Adrenal gland (tissue), 12 donors: ENCODE data around the gene LCE1D. TPM values are rescaled to one million over a fixed set of nuclear protein-coding genes. Genes with fewer than 3 reads are reported as not detected.

Source experiments
- DNase-seq, 7 donors: peaks; one replicate each; pipeline ENCODE4 v3.0.0-alpha.2; 2019 to 2020
- H3K27ac ChIP-seq, 5 donors: fragments of 200-600 bp; sonication (generic) in 4 of 5; 1 replicate in 3 of 5; 2 replicates in 2 of 5; pipeline versions ENCODE4 v1.5.1 to v1.8.0; 2016 to 2020; ENCODE audit warnings: mild to moderate bottlenecking in 1 of 5
- H3K27me3 ChIP-seq: fragments of 200-600 bp; 2 replicates; pipeline ENCODE4 v1.8.0; 2021
- H3K36me3 ChIP-seq, 2 donors: fragments of 200-600 bp; replicated peaks in 1 of 2; 1 replicate in 1 of 2; 2 replicates in 1 of 2; pipeline versions ENCODE4 v1.5.1 to v1.8.0; 2018 to 2022
- H3K4me1 ChIP-seq, 2 donors: fragments of 200-600 bp; replicated peaks in 1 of 2; 1 replicate in 1 of 2; 2 replicates in 1 of 2; pipeline versions ENCODE4 v1.5.1 to v1.8.0; 2018 to 2021
- H3K4me3 ChIP-seq, 4 donors: fragments of 200-600 bp; sonication (generic) in 3 of 4; one replicate each; pipeline ENCODE4 v1.5.1; 2016 to 2018
- H3K9me3 ChIP-seq, 3 donors: fragments of 200-600 bp; sonication (generic) in 1 of 3; replicated peaks in 1 of 3; 1 replicate in 2 of 3; 2 replicates in 1 of 3; pipeline versions ENCODE4 v1.5.1 to v1.8.0; 2016 to 2021
- POLR2A ChIP-seq, 2 donors: fragments of 450-650 bp; IDR thresholded peaks; one replicate each; pipeline ENCODE4 v1.6.1; 2017; ENCODE audit warnings: antibody characterized with exemption in 2 of 2, mild to moderate bottlenecking in 2 of 2, moderate library complexity in 1 of 2
- WGBS, 4 donors: extraction: QIAGEN DNeasy Blood & Tissue Kit in 2 of 4; methylation state at CpG; one replicate each; pipeline versions ENCODE4 v1.1.5 to v1.1.7; 2013 to 2017; 5-methylcytosine and 5-hydroxymethylcytosine counted together
- intact Hi-C, 2 donors: fragments of 100-400 bp; cut with DNase I; formaldehyde crosslinking; loops; one replicate each; pipeline versions ENCODE4 v1.14.1 to v1.15.0; 2022 to 2023
- polyA plus RNA-seq, 3 donors: library from polyadenylated mRNA; stranded (reverse); fragments of 200-250 nt in 2 of 3; fragments of 350-450 nt in 1 of 3; fragmentation: Illumina TruSeq in 1 of 3; extraction: RNeasy Lipid Tissue Mini Kit (QIAGEN cat#74804) in 1 of 3; gene quantifications; one replicate each; pipeline ENCODE4 v1.2.3, GENCODE V29; 2013 to 2014
- total RNA-seq, 9 donors: library from RNA; depleted of rRNA in 4 of 9; stranded (reverse); fragments of >200 nt in 4 of 9; fragments of 120-200 nt in 1 of 9; fragmentation: NEBNext Ultra II Directional in 1 of 9; extraction: Animal tissue kit (Norgen Biotek cat#: 25700) in 1 of 9; gene quantifications; one replicate each; pipeline versions ENCODE4 v1.1.0 to v1.2.4, GENCODE V29; 2013 to 2023
- TF ChIP-seq, protein P1 (sequence below), 6 experiments: fragments of 450-650 bp in 4 of 6; fragments of 200-600 bp in 2 of 6; sonication (generic) in 1 of 6; IDR thresholded peaks; 1 replicate in 5 of 6; 2 replicates in 1 of 6; pipeline versions ENCODE4 v1.5.1 to v1.8.0; 2016 to 2021; ENCODE audit warnings: antibody characterized with exemption in 6 of 6, mild to moderate bottlenecking in 2 of 6, moderate library complexity in 1 of 6
- donor health status: healthy with polysubstance abuse.
- donor health status: Bipolar disorder and iron deficiency.
- donor health status: DM: yes; HTN: yes; CAD: no.
- donor health status: DM: no; HTN: no; CAD: no.
- donor health status: DM: no; HTN: no; CAD: no.
- donor health status: DM: yes; HTN: yes; CAD: no.

LCE1D gene
- total and polyA plus RNA-seq, 12 donors: not detected

DNA sequence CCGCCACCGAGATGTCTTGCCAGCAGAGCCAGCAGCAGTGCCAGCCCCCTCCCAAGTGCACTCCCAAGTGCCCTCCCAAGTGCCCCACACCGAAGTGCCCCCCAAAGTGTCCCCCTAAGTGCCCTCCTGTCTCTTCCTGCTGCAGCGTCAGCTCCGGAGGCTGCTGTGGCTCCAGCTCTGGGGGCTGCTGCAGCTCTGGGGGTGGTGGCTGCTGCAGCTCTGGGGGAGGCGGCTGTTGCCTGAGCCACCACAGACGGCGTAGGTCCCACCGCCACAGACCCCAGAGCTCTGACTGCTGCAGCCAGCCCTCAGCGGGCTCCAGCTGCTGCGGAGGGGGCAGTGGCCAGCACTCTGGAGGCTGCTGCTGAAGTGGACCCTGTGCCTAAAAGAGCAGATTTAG, 20.2 kb upstream of the LCE1D start:
- DNase-seq: no peak
- H3K27ac ChIP-seq: no peak overlapping the region
- H3K4me3 ChIP-seq: no peak overlapping the region
- H3K4me1 ChIP-seq: no peaks in the 10 kb centered on the region
- H3K27me3 ChIP-seq: no peaks in the 10 kb centered on the region
- H3K36me3 ChIP-seq: no peaks in the 10 kb centered on the region
- intact Hi-C loops: no loop called here
- no peaks in the 10 kb centered on the region for H3K9me3 ChIP-seq
- 76 to 82% (median 77%) methylated on average over 5 to 11 of the region's 11 CpGs for WGBS, 4 donors
- no peak for TF ChIP-seq POLR2A (IDR thresholded peaks at IDR 0.05)
- TF ChIP-seq, protein P1, sequence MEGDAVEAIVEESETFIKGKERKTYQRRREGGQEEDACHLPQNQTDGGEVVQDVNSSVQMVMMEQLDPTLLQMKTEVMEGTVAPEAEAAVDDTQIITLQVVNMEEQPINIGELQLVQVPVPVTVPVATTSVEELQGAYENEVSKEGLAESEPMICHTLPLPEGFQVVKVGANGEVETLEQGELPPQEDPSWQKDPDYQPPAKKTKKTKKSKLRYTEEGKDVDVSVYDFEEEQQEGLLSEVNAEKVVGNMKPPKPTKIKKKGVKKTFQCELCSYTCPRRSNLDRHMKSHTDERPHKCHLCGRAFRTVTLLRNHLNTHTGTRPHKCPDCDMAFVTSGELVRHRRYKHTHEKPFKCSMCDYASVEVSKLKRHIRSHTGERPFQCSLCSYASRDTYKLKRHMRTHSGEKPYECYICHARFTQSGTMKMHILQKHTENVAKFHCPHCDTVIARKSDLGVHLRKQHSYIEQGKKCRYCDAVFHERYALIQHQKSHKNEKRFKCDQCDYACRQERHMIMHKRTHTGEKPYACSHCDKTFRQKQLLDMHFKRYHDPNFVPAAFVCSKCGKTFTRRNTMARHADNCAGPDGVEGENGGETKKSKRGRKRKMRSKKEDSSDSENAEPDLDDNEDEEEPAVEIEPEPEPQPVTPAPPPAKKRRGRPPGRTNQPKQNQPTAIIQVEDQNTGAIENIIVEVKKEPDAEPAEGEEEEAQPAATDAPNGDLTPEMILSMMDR (IDR thresholded peaks at IDR 0.05): no peak

DNA sequence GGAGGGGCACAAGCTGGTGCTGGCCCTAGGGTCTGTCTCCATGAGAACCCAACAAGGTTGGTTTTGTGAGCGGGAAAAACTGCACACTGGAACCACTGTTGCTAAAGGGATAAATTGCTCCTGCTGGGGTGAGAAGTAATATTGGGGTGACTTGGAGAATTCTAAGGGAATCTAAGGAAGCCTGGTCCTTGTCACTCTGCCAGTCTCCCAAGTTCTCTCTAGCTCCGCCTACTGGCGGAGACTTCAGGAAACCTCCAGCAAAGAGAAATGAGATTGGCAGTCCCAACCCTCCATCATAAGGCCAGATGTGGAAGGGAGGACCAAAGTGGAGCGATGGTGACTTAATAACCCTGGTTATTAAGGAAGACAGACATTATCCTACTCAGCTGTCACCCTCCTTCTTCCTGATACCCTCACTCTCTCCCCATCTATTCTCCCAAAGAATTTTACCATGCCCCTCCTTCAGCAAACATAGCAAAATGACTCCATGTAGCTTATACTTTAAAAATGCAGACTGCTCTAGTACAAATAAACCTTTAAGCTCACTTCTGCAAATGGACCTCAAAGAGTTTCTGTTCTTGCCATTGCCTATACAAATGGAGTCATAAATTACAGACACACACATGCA, 18.9 kb upstream of the LCE1D start:
- Histone ChIP-seq H3K9me3 (no peaks in the 10 kb centered on the region), H3K36me3 (no peaks in the 10 kb centered on the region), H3K4me3 (no peak overlapping the region), H3K27ac (no peak overlapping the region), H3K4me1 (no peaks in the 10 kb centered on the region), H3K27me3 (no peaks in the 10 kb centered on the region)
- no peak for DNase-seq
- WGBS, 4 donors: 44 to 59% (median 51%) methylated on average over 4 of the region's 4 CpGs
- no peak for TF ChIP-seq POLR2A (IDR thresholded peaks at IDR 0.05)
- TF ChIP-seq, protein P1 (IDR thresholded peaks at IDR 0.05): no peak
- intact Hi-C loops: no loop called here

DNA sequence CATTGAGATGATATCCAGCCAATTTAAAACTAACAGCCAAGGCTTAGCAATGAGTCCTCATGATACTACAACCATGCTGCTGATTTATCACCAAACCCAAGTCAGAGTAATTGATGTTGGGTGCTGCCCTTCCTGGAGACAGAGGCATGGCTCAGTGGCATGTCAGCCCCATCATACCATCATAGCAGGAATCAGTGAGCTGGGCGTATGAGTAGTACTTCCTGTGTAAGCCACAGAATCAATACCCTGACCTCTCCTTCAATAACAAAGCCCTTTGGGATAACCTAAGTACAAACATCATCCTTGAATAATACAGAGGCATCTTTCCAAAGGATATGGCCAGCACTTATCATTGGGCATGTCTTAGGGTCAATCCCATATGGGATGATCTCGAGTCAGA, 13.4 kb upstream of the LCE1D start:
- DNase-seq: no peak
- H3K27ac ChIP-seq: no peak overlapping the region
- no peaks in the 10 kb centered on the region for H3K27me3 ChIP-seq
- no peaks in the 10 kb centered on the region for H3K4me1 ChIP-seq
- no peaks in the 10 kb centered on the region for H3K9me3 ChIP-seq
- WGBS, 4 donors: 55 to 74% (median 60%) methylated on average over 2 of the region's 2 CpGs
- intact Hi-C loops: no loop called here
- TF ChIP-seq POLR2A (IDR thresholded peaks at IDR 0.05): no peak
- TF ChIP-seq, protein P1 (IDR thresholded peaks at IDR 0.05): no peak
- H3K4me3 ChIP-seq: no peak overlapping the region
- no peaks in the 10 kb centered on the region for H3K36me3 ChIP-seq

DNA sequence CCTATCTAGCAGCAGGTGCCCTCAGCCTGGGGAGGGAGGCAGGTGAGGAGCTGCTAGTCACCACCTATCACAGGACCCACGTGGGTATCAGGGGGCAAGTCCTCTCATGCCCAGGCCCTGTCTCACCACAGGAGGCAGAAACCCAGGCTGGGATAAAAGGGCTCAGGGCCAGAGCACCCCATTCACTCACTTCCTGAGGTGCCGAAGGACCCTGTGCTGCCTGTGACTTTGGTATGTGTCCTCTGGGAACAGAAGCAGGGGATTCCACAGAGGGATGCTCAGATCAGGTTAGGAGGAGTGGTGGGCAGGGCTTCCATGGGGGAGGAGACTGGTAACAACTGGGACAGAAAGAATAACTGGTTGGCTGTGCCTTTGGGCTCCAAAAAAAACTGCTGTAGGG, 10.4 kb upstream of the LCE1D start, which contains the start of gene LCE1E:
LCE1E (plus strand) TSS at position 181 of the 400 bp plus-strand sequence. CDS start 1,043 bp downstream, outside the sequence.
- intact Hi-C loops: no loop called here

More for the DNA sequence above, 10.4 kb upstream of the LCE1D start, which contains the start of gene LCE1E:
- WGBS, 4 donors: 21 to 50% (median 45%) methylated on average over 2 of the region's 2 CpGs
- no peak for TF ChIP-seq POLR2A (IDR thresholded peaks at IDR 0.05)
- TF ChIP-seq, protein P1 (IDR thresholded peaks at IDR 0.05): no peak
- no peak for DNase-seq
- Histone ChIP-seq H3K36me3 (no peaks in the 10 kb centered on the region), H3K27me3 (no peaks in the 10 kb centered on the region), H3K27ac (no peak within 1 kb of the TSS), H3K4me3 (no peak within 1 kb of the TSS), H3K9me3 (no peaks in the 10 kb centered on the region), H3K4me1 (no peaks in the 10 kb centered on the region)
